Astrocyte of the spinal cord (primary cell): Measurements from ENCODE around the gene AATF.

Experiments
- DNase-seq: peaks from one replicate; pipeline ENCODE4 v3.0.0; 2011; ENCODE audit warnings: low read depth, low spot score
- H3K4me3 ChIP-seq: 2 replicates; pipeline ENCODE4 v1.5.1; 2011; ENCODE audit warnings: low read depth, mild to moderate bottlenecking, low read length, moderate library complexity
- in situ Hi-C: cut with HindIII; loops from 2 replicates; pipeline ENCODE4 v1.10.0; 2017; ENCODE audit warnings: low sequenced_read_pairs
- TF ChIP-seq, protein P1 (sequence below): IDR thresholded peaks from 2 replicates; pipeline ENCODE4 v1.5.1; 2012; ENCODE audit warnings: low read depth, mild to moderate bottlenecking, low read length, inconsistent platforms

Gene AATF

DNA sequence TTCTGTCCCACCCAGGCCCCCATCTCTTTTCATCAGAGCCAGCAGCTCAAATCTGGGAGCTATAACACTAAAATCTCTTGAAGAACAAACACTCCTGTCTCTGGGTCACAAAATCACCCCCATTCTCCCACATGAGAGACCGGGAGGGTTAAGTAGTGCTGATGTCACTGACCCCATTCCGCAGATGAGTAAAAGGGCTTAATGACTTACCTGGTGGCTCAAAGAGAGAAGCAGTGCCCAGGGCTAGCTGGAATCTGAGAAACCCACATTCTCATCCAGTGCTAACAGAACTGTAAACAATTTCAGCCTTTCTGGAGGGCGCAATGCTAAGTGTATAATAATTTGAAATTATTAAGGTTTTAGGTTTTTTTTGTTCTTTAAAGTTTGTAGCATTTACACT, 37.8 kb upstream of the AATF start:
- no peak overlapping the region for H3K4me3 ChIP-seq
- TF ChIP-seq, protein P1, sequence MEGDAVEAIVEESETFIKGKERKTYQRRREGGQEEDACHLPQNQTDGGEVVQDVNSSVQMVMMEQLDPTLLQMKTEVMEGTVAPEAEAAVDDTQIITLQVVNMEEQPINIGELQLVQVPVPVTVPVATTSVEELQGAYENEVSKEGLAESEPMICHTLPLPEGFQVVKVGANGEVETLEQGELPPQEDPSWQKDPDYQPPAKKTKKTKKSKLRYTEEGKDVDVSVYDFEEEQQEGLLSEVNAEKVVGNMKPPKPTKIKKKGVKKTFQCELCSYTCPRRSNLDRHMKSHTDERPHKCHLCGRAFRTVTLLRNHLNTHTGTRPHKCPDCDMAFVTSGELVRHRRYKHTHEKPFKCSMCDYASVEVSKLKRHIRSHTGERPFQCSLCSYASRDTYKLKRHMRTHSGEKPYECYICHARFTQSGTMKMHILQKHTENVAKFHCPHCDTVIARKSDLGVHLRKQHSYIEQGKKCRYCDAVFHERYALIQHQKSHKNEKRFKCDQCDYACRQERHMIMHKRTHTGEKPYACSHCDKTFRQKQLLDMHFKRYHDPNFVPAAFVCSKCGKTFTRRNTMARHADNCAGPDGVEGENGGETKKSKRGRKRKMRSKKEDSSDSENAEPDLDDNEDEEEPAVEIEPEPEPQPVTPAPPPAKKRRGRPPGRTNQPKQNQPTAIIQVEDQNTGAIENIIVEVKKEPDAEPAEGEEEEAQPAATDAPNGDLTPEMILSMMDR: no peak
- in situ Hi-C loops: no loop called here
- DNase-seq: no peak

- in situ Hi-C loops: no loop called here
- TF ChIP-seq, protein P1: no peak
- no peak for DNase-seq
- H3K4me3 ChIP-seq: no peak overlapping the region
Observed at GRCh38 chr17:36913132-36913531, 35.6 kb upstream of the AATF start.

GRCh38 chr17:36918211-36918691, 30.5 kb upstream of the AATF start:
- no peak overlapping the region for H3K4me3 ChIP-seq
- no peak for DNase-seq
- in situ Hi-C loops: no loop called here
- TF ChIP-seq, protein P1: no peak

DNA sequence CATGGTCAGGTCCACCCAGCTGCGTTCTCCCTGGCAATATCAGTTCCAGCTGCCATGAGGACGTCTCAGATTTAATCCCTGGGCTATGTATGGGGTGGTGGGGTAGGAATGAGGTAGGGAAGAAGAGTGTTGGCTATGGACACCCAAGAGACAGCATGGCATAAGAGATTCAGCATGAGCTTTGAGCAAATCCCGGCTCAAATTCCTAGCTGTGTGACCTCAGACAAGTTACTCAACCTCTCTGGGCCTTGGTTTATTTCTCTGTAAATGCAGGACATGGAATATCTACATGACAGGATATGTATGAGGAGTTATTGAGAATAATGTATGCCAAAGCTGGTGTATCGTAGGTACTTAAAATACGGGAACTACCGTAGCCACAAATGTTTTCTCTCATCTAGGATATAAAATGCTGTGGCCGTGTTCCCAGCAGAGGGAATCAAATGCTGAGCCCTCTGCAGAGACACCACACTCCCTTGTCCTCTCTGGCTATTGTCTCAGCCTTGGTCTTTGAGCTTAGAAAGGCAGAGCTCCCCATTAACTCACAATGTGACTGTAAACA, 29.3 kb upstream of the AATF start:
- H3K4me3 ChIP-seq: no peak overlapping the region
- in situ Hi-C loops: no loop called here
- no peak for DNase-seq

DNA sequence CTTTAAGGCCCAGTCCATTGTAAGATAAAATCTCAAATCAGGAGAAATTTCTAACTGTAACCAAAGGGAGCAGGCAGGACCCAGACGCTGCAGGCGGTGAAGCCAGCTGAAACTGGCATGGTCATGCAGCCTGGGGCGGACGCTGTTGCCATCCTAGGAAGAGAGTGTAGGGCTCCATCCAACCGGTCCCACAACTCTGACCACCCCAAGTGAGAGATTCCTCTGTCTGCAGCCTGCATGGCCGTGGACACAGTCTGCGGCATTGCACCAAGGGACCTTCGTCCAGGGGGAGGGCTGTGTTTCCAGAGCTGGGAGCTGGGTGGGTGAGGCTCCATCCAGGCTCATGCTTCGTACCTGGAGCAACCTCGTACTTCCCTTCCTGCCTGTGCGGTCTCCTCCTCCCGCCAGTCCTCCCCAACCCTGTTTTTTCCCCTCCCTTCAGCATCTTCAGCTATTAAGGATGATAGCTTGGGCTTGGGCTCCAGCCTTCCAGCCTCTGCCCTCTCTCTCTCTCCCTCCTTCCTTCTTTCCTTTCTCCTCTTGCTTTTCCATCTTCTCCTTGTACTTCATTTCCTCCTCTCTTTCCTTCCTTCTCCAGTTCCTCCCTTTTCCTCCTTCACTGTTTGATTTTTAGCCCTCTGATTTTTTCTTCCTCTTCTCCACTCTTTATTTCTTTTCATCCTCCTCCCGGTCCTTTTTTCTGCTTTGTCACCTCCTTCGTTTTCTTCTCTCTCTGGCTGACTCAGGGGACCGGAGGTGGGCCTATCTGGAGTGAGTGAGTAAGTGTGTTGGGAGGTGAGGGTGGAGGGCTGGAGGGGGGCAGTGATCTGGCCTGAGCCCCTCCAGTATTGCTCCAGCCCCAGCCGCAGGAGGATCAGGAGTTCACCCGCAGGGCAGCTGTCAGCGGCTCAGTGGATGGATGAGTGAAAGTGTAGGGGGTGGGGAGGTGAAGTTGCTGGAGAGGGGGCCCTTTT, 28.4 kb upstream of the AATF start:
- peak; percentile 39 for DNase-seq
- in situ Hi-C loops: no loop called here
- TF ChIP-seq, protein P1: no peak
- H3K4me3 ChIP-seq: no peak overlapping the region

More for the DNA sequence above, 29.3 kb upstream of the AATF start:
- TF ChIP-seq, protein P1: no peak

DNA sequence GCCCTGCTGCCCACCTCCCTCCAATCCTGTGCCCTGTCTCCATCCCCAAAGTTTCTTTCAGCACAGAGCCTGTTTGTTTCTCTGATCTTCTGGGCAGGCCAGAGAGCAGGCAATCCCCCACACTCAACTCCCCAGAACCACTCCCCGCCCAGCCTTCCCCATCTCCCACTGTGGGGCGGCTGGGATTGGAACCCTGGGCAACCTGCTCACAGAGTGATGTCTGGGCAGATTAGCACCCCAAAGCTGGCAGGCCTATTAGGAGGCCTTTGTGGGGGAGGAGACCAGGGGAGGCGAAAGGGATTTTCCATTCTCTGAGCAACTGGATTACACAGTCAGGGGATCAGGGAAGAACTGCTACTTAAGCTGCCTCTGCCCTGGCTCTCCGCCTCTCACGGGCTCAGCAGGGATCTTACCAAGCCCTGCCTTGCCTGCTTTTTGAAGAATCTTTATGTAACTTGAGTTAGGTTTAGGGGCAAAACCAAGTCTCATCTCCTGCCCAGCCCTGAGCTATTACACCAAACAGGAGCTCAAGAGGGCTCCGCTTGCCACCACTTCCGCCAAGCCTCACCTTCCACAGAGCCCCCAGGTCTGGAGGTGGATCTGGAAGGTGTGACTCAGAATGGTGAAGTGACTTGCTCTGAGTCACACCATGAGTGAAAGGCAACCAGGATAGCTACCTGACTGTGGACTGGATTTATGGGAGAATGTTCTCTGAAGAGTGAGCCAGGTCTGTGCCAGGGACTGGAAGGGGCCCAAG, 27.5 kb upstream of the AATF start:
- in situ Hi-C loops: no loop called here
- no peak overlapping the region for H3K4me3 ChIP-seq
- TF ChIP-seq, protein P1: no peak
- peak; percentile 56 for DNase-seq
